Stimulated activated CD4-positive, alpha-beta T cell treated with anti-CD3 and anti-CD28 coated beads, TNF-alpha, amount 100 ng/mL, for 4 hours (primary cell): ENCODE results near the gene ABCB11.

Experiments
- DNase-seq, 3 experiments: peaks; one replicate each; pipeline ENCODE4 v3.0.0-alpha.2; 2020; ENCODE audit warnings: low read depth in 3 of 3

ABCB11 gene

DNA sequence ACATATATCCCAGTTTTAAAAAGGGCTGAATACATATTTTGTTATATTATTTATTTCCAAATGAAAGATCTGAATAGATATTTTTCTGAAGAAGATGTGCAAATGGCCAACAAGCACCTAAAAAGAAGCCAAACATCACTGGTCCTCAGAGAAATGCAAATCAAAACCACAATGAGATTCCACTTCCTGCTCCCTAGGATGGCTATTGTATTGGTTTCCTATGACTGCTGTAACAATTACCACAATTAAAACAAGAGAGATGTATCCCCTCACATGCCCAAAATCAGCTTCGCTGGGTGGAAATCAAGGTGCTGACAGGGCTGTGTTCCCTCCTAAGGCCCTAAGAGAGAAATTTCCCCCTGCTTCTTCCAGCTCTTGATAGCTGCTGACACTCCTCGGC, 23.2 kb downstream of the ABCB11 start:
- no peak for DNase-seq

GRCh38 chr2:169007356-169007755, 23.8 kb downstream of the ABCB11 start:
- DNase-seq: no peak

GRCh38 chr2:169006665-169007064, 24.5 kb downstream of the ABCB11 start:
- no peak for DNase-seq

DNA sequence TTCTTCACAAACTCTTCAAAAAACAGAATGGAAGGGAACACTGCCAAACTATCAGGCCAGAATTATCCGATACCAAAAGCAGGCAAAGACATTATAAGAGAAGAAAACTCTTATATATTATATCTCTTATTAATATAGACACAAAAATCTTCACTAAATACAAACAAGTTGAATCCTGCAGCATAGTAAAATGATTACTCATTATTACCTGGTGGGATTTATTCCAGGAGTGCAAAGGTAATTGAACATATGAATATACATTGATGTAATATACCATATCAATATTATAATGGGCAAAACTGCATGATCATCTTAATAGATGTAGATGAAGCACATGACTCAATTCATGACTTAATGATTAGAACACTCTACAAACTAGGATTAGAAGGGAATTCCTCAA, 25.1 kb downstream of the ABCB11 start:
- DNase-seq: no peak

DNA sequence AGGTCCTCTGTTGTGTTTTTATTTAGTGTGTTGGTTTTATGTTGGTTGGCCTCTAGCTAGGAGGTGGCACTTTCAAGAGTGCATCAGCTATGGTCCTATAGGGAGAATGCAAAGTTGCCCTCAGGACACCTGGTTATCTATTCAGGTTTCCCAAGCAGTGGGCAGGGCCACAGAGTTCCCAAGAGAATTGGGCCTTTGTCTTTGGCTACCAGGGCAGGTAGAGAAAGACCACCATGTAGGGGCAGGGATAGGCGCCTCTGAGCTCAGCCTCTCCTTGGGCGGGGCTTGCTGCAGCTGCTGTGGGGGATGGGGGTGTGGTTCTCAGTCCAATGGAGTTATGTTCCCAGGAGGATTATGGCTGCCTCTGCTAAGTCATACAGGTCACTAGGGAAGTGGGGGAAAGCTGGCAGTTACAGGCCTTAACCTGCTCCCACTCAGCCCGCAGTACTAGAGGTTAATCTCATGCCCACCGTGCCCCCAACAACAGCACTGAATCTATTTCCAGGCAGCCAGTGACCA, 26.0 kb downstream of the ABCB11 start:
- no peak for DNase-seq

GRCh38 chr2:169002161-169002738, 28.9 kb downstream of the ABCB11 start:
- no peak for DNase-seq

DNA sequence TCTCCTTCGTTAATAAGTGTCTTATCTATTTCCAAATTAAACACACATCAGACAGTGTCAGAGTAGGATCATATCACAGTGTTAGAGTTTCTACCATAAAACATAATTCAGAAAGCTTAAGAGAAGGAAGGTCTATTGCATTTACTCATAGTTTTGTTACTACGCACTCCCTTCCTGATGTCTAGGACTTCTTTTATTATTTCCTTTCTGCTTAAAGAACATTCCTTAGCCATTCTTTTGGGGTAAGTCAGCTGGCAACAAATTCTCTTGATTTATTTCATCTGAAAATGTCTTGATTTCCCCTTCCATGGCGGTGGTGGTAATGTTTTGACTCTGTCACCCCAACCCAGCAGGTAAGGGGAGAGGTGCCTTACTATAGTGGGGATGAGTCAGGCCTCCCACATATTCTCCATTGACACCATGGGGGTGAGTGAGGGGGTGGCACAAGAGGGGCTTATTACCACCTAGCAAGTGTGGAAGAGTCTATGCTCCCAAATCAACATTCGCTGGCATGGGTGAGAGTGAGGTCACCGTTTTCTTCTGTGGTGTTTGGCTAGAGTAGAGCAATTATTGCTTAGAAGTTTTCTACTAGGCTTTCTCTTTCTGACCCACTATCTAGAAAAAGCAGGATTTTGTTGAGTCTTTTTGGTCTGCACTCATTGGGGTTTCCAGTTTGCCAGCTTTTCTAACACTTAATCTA, 29.9 kb downstream of the ABCB11 start:
- no peak for DNase-seq

- no peak for DNase-seq
Measured at GRCh38 chr2:168999668-169000213, 31.4 kb downstream of the ABCB11 start.

DNA sequence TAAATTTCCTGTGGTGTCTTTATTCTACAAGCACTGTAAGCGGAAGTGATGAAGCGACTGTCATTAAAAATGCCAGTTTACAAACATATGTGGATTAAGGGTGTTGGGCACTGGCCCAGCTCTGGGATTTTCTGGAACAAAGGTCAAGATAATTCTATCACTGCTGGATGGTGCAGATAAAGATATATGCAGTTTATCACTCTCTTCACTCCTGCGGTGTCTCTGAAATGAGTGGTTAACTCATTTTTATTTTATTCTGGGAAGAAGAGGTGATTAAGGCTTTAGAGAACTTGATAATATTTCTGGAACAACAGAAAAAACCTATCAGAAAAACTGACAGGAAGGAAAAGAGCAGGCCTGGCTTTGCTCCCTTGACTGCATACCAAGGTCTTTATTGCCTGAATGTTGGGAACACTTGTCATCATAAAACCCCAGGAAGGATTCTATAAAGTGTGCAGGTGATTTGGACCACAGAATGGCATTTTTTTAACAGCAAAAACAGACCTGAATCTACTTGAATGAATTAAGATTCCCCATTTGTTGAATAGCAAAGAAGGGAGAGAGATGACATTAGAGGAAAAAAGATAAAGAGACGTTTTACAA, 32.4 kb downstream of the ABCB11 start:
- no peak for DNase-seq

- DNase-seq: no peak
Measured at GRCh38 chr2:168997794-168998193, 33.3 kb downstream of the ABCB11 start.

DNA sequence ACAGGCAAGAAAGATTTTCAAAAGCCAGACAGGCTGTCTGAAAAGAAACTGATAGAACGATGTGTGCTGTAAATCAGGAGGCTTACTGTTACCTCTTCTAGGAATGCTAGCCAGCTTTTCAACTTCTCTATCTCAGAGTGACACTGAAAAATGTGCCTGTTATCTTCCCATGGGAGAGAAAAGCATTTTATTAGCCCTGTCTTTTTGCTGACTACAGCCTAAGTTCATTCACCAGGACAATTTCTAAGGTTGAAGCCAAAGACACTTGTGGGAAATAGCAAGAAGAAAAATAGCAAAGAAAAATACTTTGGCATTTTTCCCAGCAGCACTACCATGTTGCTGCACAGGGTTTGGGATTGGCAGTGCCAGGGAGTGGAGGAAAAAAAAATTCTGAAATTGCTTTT, 34.0 kb downstream of the ABCB11 start:
- no peak for DNase-seq

GRCh38 chr2:168995744-168996143, 35.4 kb downstream of the ABCB11 start:
- no peak for DNase-seq

DNA sequence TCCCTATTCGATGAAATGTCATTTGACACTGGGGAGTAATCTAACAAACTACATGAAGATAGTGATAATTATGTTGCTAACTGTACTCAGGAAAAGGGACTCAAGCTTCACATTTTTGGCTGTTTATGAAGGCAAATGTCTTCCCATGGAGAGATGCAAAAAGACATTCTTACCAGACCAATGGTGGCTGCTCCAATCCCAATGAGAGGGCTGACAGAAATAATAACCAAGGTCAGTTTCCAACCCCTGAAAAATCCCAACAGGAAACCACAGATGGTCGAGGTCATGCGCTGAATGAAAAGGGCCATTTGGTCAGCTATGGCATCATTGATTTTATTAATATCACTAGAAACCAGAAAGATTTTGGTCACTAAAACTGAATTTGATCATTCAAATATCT, 37.6 kb downstream of the ABCB11 start:
- DNase-seq: no peak

- no peak for DNase-seq
Measured at GRCh38 chr2:168992591-168993349, 38.4 kb downstream of the ABCB11 start.

DNA sequence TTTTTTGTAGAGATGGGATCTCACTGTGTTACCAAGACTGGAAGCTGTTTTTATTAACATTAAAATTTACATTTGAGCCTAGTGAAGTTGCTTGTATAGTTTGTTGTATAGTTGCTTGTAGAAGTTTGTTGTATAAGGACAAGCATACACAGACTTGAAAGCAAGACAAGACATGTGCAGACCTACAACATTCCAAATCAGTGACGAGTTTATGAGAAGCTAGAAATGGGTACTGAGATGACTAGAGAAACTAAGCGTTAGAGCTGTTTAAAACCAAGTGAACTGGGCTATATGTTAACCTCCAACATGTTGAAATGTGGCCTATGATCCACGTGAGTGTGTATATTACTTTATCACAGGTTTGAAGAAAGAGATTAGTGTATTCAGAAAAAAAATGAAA, 39.1 kb downstream of the ABCB11 start:
- no peak for DNase-seq

DNA sequence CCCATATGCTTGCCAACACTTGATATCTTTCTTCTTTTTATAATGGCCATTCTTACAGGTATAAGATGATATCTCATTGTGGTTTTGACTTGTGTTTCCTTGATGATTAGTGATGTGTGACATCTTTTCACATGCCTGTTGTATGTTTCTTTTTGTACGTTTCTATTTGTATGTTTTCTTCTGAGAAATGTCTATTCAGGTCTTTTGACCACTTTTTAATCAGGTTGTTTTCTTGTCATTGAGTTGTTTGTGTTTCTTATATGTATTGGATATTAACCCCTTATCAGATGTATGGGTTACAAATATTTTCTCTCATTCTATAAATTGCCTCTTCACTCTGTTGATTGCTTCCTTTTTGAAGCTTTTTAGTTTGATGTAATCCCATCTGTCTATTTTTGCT, 42.4 kb downstream of the ABCB11 start:
- no peak for DNase-seq

- DNase-seq: no peak
Measured at GRCh38 chr2:168986398-168986943, 44.7 kb downstream of the ABCB11 start.

- DNase-seq: no peak
Measured at GRCh38 chr2:168981651-168982050, 49.5 kb downstream of the ABCB11 start.

- no peak for DNase-seq
Measured at GRCh38 chr2:168978461-168978861, 52.7 kb downstream of the ABCB11 start.

- DNase-seq: no peak
Measured at GRCh38 chr2:168977608-168978007, 53.5 kb downstream of the ABCB11 start.

- no peak for DNase-seq
Measured at GRCh38 chr2:168976034-168976654, 55.0 kb downstream of the ABCB11 start.
